HepG2 (cell line): ENCODE data around the gene PRR5L. TPM values are rescaled to one million over a fixed set of nuclear protein-coding genes. Genes with fewer than 3 reads are reported as not detected.

Experiments
- ATAC-seq: fragments of 200-7000 bp; cut with Tn5 transposase; 3 replicates; pipeline ENCODE4 v1.9.1; 2020; ENCODE audit warnings: mild to moderate bottlenecking, moderate library complexity
- BruUV-seq: library from RNA; stranded (reverse); fragments of 400-500 nt; replicated peaks from 2 replicates; lab custom pipeline; 2021; lab: Mats Ljungman, UMichigan
- CTCF ChIA-PET: fragments of 300-600 bp; formaldehyde crosslinking; extraction: SDS; loops from one replicate; lab custom pipeline; 2021; ENCODE audit warnings: low total read pairs, inconsistent platforms, low intra/inter-chr PET ratio; lab: Yijun Ruan, JAX
- POLR2A ChIA-PET: fragments of 350-600 bp; sonication (Branson Sonifier 250); formaldehyde crosslinking; loops from one replicate; lab custom pipeline; 2020; ENCODE audit warnings: antibody characterized with exemption, inconsistent platforms; lab: Yijun Ruan, JAX
- DNase-seq: peaks from one replicate; pipeline ENCODE4 v3.0.0-alpha.2; 2015; ENCODE audit warnings: low spot score
- FAIRE-seq: peaks from 3 replicates; lab custom pipeline; 2011; peaks lifted over from hg19 to GRCh38; lab: Jason Lieb, UNC
- H2AFZ ChIP-seq: one replicate; pipeline ENCODE4 v1.6.1; 2011; ENCODE audit warnings: low read length, inconsistent platforms
- H3K27ac ChIP-seq: fragments of 300-600 bp; 3 replicates; pipeline ENCODE4 v1.8.0; 2011; ENCODE audit warnings: mixed run types, mild to moderate bottlenecking, mixed read lengths, low read length, inconsistent platforms; ENCODE audit not compliant: insufficient read depth; ENCODE audit errors: extremely low read length
- H3K27me3 ChIP-seq, 2 experiments: fragments of 200-600 bp in 1 of 2; 2 replicates in 1 of 2; 3 replicates in 1 of 2; pipeline versions ENCODE4 v1.6.0 to v1.8.0; 2011; ENCODE audit warnings: low read length in 2 of 2, mild to moderate bottlenecking in 2 of 2, moderate library complexity in 2 of 2, inconsistent platforms in 1 of 2; ENCODE audit not compliant: insufficient read depth in 2 of 2, control insufficient read depth in 1 of 2
- H3K36me3 ChIP-seq, 2 experiments: fragments of 200-600 bp in 1 of 2; replicated peaks in 1 of 2; 2 replicates in 1 of 2; 3 replicates in 1 of 2; pipeline versions ENCODE4 v1.5.1 to v1.8.0; 2011; ENCODE audit warnings: low read length in 2 of 2, inconsistent platforms in 1 of 2; ENCODE audit not compliant: insufficient read depth in 2 of 2, control insufficient read depth in 1 of 2
- H3K4me1 ChIP-seq: 2 replicates; pipeline ENCODE4 v1.5.1; 2012; ENCODE audit warnings: low read length, inconsistent platforms; ENCODE audit not compliant: insufficient read depth
- H3K4me2 ChIP-seq: 2 replicates; pipeline ENCODE4 v1.6.0; 2011; ENCODE audit warnings: low read depth, low read length, inconsistent platforms
- H3K4me3 ChIP-seq, 3 experiments: fragments of 200-600 bp in 1 of 3; sonication (generic), shearing (Covaris generic) in 1 of 3; replicated peaks in 1 of 3; 2 replicates each; pipeline ENCODE4 v1.5.1; 2011 to 2016; ENCODE audit warnings: low read length in 3 of 3, inconsistent platforms in 2 of 3, low read depth in 2 of 3, mild to moderate bottlenecking in 2 of 3, control low read depth in 1 of 3, mixed read lengths in 1 of 3; ENCODE audit not compliant: insufficient read depth in 1 of 3
- H3K79me2 ChIP-seq: one replicate; pipeline ENCODE4 v1.6.1; 2011; ENCODE audit warnings: low read length, inconsistent platforms; ENCODE audit not compliant: insufficient read depth
- H3K9ac ChIP-seq: 2 replicates; pipeline ENCODE4 v1.6.0; 2011; ENCODE audit warnings: mild to moderate bottlenecking, low read depth, low read length, inconsistent platforms; ENCODE audit not compliant: insufficient read depth
- H3K9me3 ChIP-seq: 2 replicates; pipeline ENCODE4 v1.5.1; 2012; ENCODE audit warnings: mild to moderate bottlenecking, low read length
- H4K20me1 ChIP-seq: 2 replicates; pipeline ENCODE4 v1.6.0; 2011; ENCODE audit warnings: inconsistent platforms, mild to moderate bottlenecking, low read length, moderate library complexity; ENCODE audit not compliant: insufficient read depth
- BORCS8-MEF2B ChIP-seq: sonication (generic); formaldehyde crosslinking; IDR thresholded peaks from 2 replicates; pipeline ENCODE4 v1.8.0; 2022; ENCODE audit warnings: mild to moderate bottlenecking, missing genetic modification reagents
- CTCF ChIP-seq: sonication (generic); formaldehyde crosslinking; IDR thresholded peaks from 2 replicates; pipeline ENCODE4 v1.5.0; 2020; ENCODE audit warnings: mild to moderate bottlenecking, missing genetic modification reagents, moderate library complexity
- EEA1 ChIP-seq: sonication (generic); formaldehyde crosslinking; IDR thresholded peaks from 2 replicates; pipeline ENCODE4 v1.5.1; 2020; ENCODE audit warnings: mild to moderate bottlenecking, missing genetic modification reagents, borderline replicate concordance
- ELK4 ChIP-seq: sonication (generic); formaldehyde crosslinking; IDR thresholded peaks from 2 replicates; pipeline ENCODE4 v1.9.0; 2021; ENCODE audit warnings: missing genetic modification reagents, borderline replicate concordance
- FOXJ3 ChIP-seq: sonication (generic); formaldehyde crosslinking; IDR thresholded peaks from 2 replicates; pipeline ENCODE4 v1.4.0; 2020; ENCODE audit warnings: missing genetic modification reagents, mild to moderate bottlenecking, borderline replicate concordance
- MED13 ChIP-seq: sonication (generic); formaldehyde crosslinking; IDR thresholded peaks from 2 replicates; pipeline ENCODE4 v1.5.0; 2020; ENCODE audit warnings: missing genetic modification reagents
- MTF1 ChIP-seq: sonication (generic); formaldehyde crosslinking; IDR thresholded peaks from 2 replicates; pipeline ENCODE4 v1.5.0; 2020; ENCODE audit warnings: missing genetic modification reagents
- SAP130 ChIP-seq: IDR thresholded peaks from 2 replicates; pipeline ENCODE4 v1.6.1; 2016; ENCODE audit warnings: low read depth
- SNAPC2 ChIP-seq: sonication (generic); formaldehyde crosslinking; IDR thresholded peaks from 2 replicates; pipeline ENCODE4 v1.8.1; 2022; ENCODE audit warnings: mild to moderate bottlenecking, missing genetic modification reagents
- SRY ChIP-seq: sonication (generic); formaldehyde crosslinking; IDR thresholded peaks from 2 replicates; pipeline ENCODE4 v1.8.0; 2022; ENCODE audit warnings: mild to moderate bottlenecking, missing genetic modification reagents
- STAT5B ChIP-seq: sonication (generic); formaldehyde crosslinking; IDR thresholded peaks from 2 replicates; pipeline ENCODE4 v1.4.0; 2020; ENCODE audit warnings: missing genetic modification reagents
- TEAD2 ChIP-seq: sonication (generic); formaldehyde crosslinking; IDR thresholded peaks from 2 replicates; pipeline ENCODE4 v1.9.0; 2021; ENCODE audit warnings: missing genetic modification reagents
- ZBTB49 ChIP-seq: sonication (generic); formaldehyde crosslinking; IDR thresholded peaks from 2 replicates; pipeline ENCODE4 v1.4.0; 2020; ENCODE audit warnings: missing genetic modification reagents, borderline replicate concordance
- ZMYM3 ChIP-seq: sonication (generic); formaldehyde crosslinking; IDR thresholded peaks from 2 replicates; pipeline ENCODE4 v1.5.1; 2020; ENCODE audit warnings: mild to moderate bottlenecking, missing genetic modification reagents
- ZNF350 ChIP-seq: sonication (generic); formaldehyde crosslinking; IDR thresholded peaks from 2 replicates; pipeline ENCODE4 v1.4.0; 2020; ENCODE audit warnings: mild to moderate bottlenecking, low read depth, missing genetic modification reagents, borderline replicate concordance
- ZNF629 ChIP-seq: sonication (generic); formaldehyde crosslinking; conservative IDR thresholded peaks from 2 replicates; pipeline ENCODE4 v1.5.0; 2020; ENCODE audit warnings: missing genetic modification reagents
- ZSCAN9 ChIP-seq: IDR thresholded peaks from 2 replicates; pipeline ENCODE4 v1.6.1; 2016; ENCODE audit warnings: borderline replicate concordance
- WGBS: methylation state at CpG from one replicate; pipeline ENCODE4 v1.1.6; 2017; ENCODE audit warnings: low lambda C conversion rate; 5-methylcytosine and 5-hydroxymethylcytosine counted together
- in situ Hi-C: cut with HindIII; loops from 2 replicates; pipeline ENCODE4 v1.10.0; 2017; ENCODE audit warnings: low pct_unique_long_range_greater_than_20kb; ENCODE audit not compliant: extremely low pct_ligation_motif_present
- intact Hi-C: fragments of 100-400 bp; cut with micrococcal nuclease; formaldehyde crosslinking; loops from one replicate; pipeline ENCODE4 v1.10.0; 2022; ENCODE audit not compliant: unreplicated experiment
- polyA plus RNA-seq, 8 experiments: library from polyadenylated mRNA; depleted of rRNA in 3 of 8; stranded (reverse) in 7 of 8; unstranded in 1 of 8; fragments of >200 nt; fragmentation: Illumina TruSeq in 4 of 8; extraction: Trizol in 4 of 8; gene quantifications; 2 replicates each; pipeline versions ENCODE4 v1.2.1 to v1.2.3, GENCODE V29; 2011 to 2016; ENCODE audit warnings: low read depth in 4 of 8, missing spikeins in 1 of 8, mixed read lengths in 1 of 8; ENCODE audit not compliant: insufficient read depth in 1 of 8
- total RNA-seq, 5 experiments: library from RNA; depleted of rRNA; stranded (reverse); fragments of >200 nt; fragmentation: Illumina TruSeq; extraction: Trizol; gene quantifications; 2 replicates each; pipeline ENCODE4 v1.2.3, GENCODE V29; 2016; ENCODE audit warnings: low read depth in 1 of 5
- TF ChIP-seq, protein P1 (sequence below): sonication (generic); formaldehyde crosslinking; IDR thresholded peaks from 2 replicates; pipeline ENCODE4 v1.4.0; 2020; ENCODE audit warnings: missing genetic modification reagents

Gene PRR5L
- total and polyA plus RNA-seq, 2 of the 13 experiments (the other 11 are each of a cell fraction or from before 2014, with no cell fraction given), result 0.16 TPM; not detected in 1

DNA sequence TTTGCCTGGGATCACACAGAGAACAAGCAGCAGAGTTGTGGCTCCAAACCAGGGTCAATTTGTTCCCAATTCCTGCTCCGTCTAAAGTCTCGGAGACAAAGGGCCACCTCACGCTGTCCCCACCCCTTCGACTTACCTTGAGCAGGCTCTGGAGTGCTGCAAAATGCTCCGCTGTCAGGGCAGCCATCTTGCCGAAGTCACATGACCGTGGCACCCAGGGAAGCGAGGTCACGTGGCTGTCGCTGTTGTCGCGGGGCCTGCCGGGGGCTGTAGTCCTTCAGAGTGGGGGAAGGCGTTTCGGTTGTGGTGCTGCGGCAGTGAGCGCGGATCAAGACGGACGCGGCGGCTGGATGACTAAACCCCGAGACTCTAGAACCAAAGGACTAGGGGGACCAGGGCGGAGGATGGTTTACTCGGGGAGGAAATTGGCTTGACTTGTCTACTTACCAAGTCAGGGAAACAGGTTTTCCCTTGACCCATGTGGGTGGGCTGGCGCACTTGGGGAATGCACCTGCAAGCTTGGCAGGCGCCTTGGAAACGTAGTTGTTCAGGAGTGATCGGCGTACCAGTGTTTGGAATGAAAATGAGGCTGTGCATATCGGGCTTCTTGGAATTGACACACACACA lies 6.7 kb upstream of the PRR5L start, which contains the start of gene COMMD9 (continued):
- TF ChIP-seq ZBTB49, result 0 out of 2 replicates have a peak, but pooled peaks have one; percentile 39
- peak; percentile 43; the same call in 1 of the 2 replicates for TF ChIP-seq ZNF350
- peak; percentile 78; the same call in 1 of the 2 replicates for TF ChIP-seq ZSCAN9 (CRISPR knock-in tag)
- 0 out of 2 replicates have a peak, but pooled peaks have one; percentile 23 for TF ChIP-seq MTF1 (CRISPR knock-in tag)

GRCh38 chr11:36292311-36292722 lies 3.8 kb upstream of the PRR5L start:
- Histone ChIP-seq H3K9ac (no peak overlapping the region), H3K79me2 (peaks cover 5% of the 10 kb centered on the region), H3K4me2 (no peak overlapping the region), H4K20me1 (no peaks in the 10 kb centered on the region), H3K27ac (no peak overlapping the region), H3K4me1 (peaks cover 11% of the 10 kb centered on the region; the same call in 1 of the 2 replicates), H2AFZ (no peak overlapping the region), H3K27me3 (peaks cover 0 to 15% of the 10 kb centered on the region in 2 experiments; a peak in 4 of 5 replicates), H3K36me3 (no peaks in the 10 kb centered on the region), H3K4me3 (no peak overlapping the region), H3K9me3 (no peaks in the 10 kb centered on the region)
- BruUV-seq, result no TSS peak
- intact Hi-C loops (no loop called here), in situ Hi-C loops (no loop called here)
- ChIA-PET POLR2A (no interaction called here), CTCF (no interaction called here)
- DNase-seq, result no peak
- WGBS, result 2% methylated on average over 4 of the region's 4 CpGs
- no peak for FAIRE-seq
- no peak for ATAC-seq
- TF ChIP-seq SNAPC2 (CRISPR knock-in tag), result no peak
- TF ChIP-seq FOXJ3, result no peak
- peak; percentile 97 for TF ChIP-seq ZNF629 (CRISPR knock-in tag)
- no peak for TF ChIP-seq BORCS8-MEF2B (CRISPR knock-in tag)
- TF ChIP-seq, protein P1, sequence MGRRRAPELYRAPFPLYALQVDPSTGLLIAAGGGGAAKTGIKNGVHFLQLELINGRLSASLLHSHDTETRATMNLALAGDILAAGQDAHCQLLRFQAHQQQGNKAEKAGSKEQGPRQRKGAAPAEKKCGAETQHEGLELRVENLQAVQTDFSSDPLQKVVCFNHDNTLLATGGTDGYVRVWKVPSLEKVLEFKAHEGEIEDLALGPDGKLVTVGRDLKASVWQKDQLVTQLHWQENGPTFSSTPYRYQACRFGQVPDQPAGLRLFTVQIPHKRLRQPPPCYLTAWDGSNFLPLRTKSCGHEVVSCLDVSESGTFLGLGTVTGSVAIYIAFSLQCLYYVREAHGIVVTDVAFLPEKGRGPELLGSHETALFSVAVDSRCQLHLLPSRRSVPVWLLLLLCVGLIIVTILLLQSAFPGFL, result no peak
- no peak for TF ChIP-seq SRY (CRISPR knock-in tag)
- peak; percentile 46 for TF ChIP-seq CTCF
- TF ChIP-seq ELK4 (CRISPR knock-in tag), result no peak
- TF ChIP-seq EEA1 (CRISPR knock-in tag), result no peak
- TF ChIP-seq ZMYM3 (CRISPR knock-in tag), result 0 out of 2 replicates have a peak, but pooled peaks have one; percentile 37
- no peak for TF ChIP-seq TEAD2
- TF ChIP-seq MED13 (CRISPR knock-in tag), result no peak
- no peak for TF ChIP-seq MTF1 (CRISPR knock-in tag)
- TF ChIP-seq SAP130 (CRISPR knock-in tag), result no peak
- no peak for TF ChIP-seq STAT5B (CRISPR knock-in tag)
